Neural cell (in vitro differentiated cells): ENCODE data around the gene TSPAN16. TPM values are rescaled to one million over a fixed set of nuclear protein-coding genes. Genes with fewer than 3 reads are reported as not detected.

Experiments used
- H2AFZ ChIP-seq: fragments of 200-600, 300-800 bp; sonication (generic), shearing (Covaris generic); 2 replicates; pipeline ENCODE4 v1.6.0; 2014; ENCODE audit warnings: low read depth, mild to moderate bottlenecking, antibody characterized with exemption, low read length, moderate library complexity
- H3F3A ChIP-seq: fragments of 200-600 bp; shearing (Covaris generic); 2 replicates; pipeline ENCODE4 v1.6.1; 2016; ENCODE audit warnings: mild to moderate bottlenecking, moderate library complexity, mixed read lengths, antibody characterized with exemption, low read length; ENCODE audit not compliant: insufficient read depth, poor library complexity, severe bottlenecking
- H3K27ac ChIP-seq: fragments of 200-600, 300-800 bp; sonication (generic), shearing (Covaris generic); 2 replicates; pipeline ENCODE4 v1.5.1; 2014; ENCODE audit warnings: mild to moderate bottlenecking, low read length, moderate library complexity
- H3K27me3 ChIP-seq: fragments of 300-800, 200-600 bp; sonication (generic), shearing (Covaris generic); 2 replicates; pipeline ENCODE4 v1.6.0; 2014; ENCODE audit warnings: mild to moderate bottlenecking, low read depth, low read length, moderate library complexity; ENCODE audit not compliant: insufficient read depth
- H3K36me3 ChIP-seq: fragments of 300-800, 200-600 bp; sonication (generic), shearing (Covaris generic); 2 replicates; pipeline ENCODE4 v1.5.1; 2014; ENCODE audit warnings: mild to moderate bottlenecking, antibody characterized with exemption, low read length, moderate library complexity; ENCODE audit not compliant: insufficient read depth
- H3K4me2 ChIP-seq: fragments of 300-800, 200-600 bp; sonication (generic), shearing (Covaris generic); 2 replicates; pipeline ENCODE4 v1.6.0; 2014; ENCODE audit warnings: mild to moderate bottlenecking, low read length
- H3K4me3 ChIP-seq: fragments of 300-800, 200-600 bp; sonication (generic), shearing (Covaris generic); 2 replicates; pipeline ENCODE4 v1.5.1; 2014; ENCODE audit warnings: mild to moderate bottlenecking, low read length, moderate library complexity
- H3K79me2 ChIP-seq: fragments of 200-600 bp; shearing (Covaris generic); replicated peaks from 2 replicates; pipeline ENCODE4 v1.6.0; 2014; ENCODE audit warnings: mild to moderate bottlenecking, low read length, moderate library complexity; ENCODE audit not compliant: insufficient read depth
- H3K9ac ChIP-seq: fragments of 300-800, 200-600 bp; sonication (generic), shearing (Covaris generic); 2 replicates; pipeline ENCODE4 v1.6.1; 2016; ENCODE audit warnings: mild to moderate bottlenecking, low read length, mixed read lengths
- H3K9me2 ChIP-seq: fragments of 200-600 bp; shearing (Covaris generic); 2 replicates; pipeline ENCODE4 v1.6.1; 2016; ENCODE audit warnings: mild to moderate bottlenecking, low read length, mixed read lengths; ENCODE audit not compliant: insufficient read depth
- H3K9me3 ChIP-seq: fragments of 200-600, 300-800 bp; sonication (generic), shearing (Covaris generic); 2 replicates; pipeline ENCODE4 v1.6.1; 2016; ENCODE audit warnings: mild to moderate bottlenecking, mixed run types, low read length, moderate library complexity, mixed read lengths
- H4K20me1 ChIP-seq: fragments of 200-600 bp; shearing (Covaris generic); 2 replicates; pipeline ENCODE4 v1.6.1; 2016; ENCODE audit warnings: mild to moderate bottlenecking, mixed run types; ENCODE audit not compliant: insufficient read depth
- EP300 ChIP-seq: fragments of 450-650 bp; conservative IDR thresholded peaks from 2 replicates; pipeline ENCODE4 v1.6.1; 2014; ENCODE audit warnings: antibody characterized with exemption, mild to moderate bottlenecking, moderate library complexity; ENCODE audit not compliant: poor library complexity, severe bottlenecking
- EZH2 ChIP-seq: fragments of 200-600, 300-800 bp; shearing (Covaris generic), sonication (generic); IDR thresholded peaks from 2 replicates; pipeline ENCODE4 v1.6.1; 2014; ENCODE audit warnings: antibody characterized with exemption, low read length, borderline replicate concordance, mild to moderate bottlenecking; ENCODE audit not compliant: insufficient read depth, poor library complexity, severe bottlenecking
- MXI1 ChIP-seq: fragments of 450-650 bp; conservative IDR thresholded peaks from 2 replicates; pipeline ENCODE4 v1.6.1; 2014; ENCODE audit warnings: antibody characterized with exemption, mild to moderate bottlenecking; ENCODE audit not compliant: poor library complexity, severe bottlenecking
- POLR2AphosphoS5 ChIP-seq: IDR thresholded peaks from 2 replicates; pipeline ENCODE4 v1.6.1; 2012
- RAD21 ChIP-seq: fragments of 450-650 bp; conservative IDR thresholded peaks from 2 replicates; pipeline ENCODE4 v1.6.1; 2014; ENCODE audit warnings: antibody characterized with exemption, mild to moderate bottlenecking, moderate library complexity
- SMC3 ChIP-seq: fragments of 450-650 bp; conservative IDR thresholded peaks from 2 replicates; pipeline ENCODE4 v1.6.1; 2014; ENCODE audit warnings: antibody characterized with exemption, mild to moderate bottlenecking, moderate library complexity; ENCODE audit not compliant: poor library complexity
- TAF1 ChIP-seq: IDR thresholded peaks from 2 replicates; pipeline ENCODE4 v1.6.1; 2012; ENCODE audit warnings: low read depth
- polyA plus RNA-seq: library from polyadenylated mRNA; depleted of rRNA; stranded (reverse); fragments of >200 nt; gene quantifications from 2 replicates; pipeline ENCODE4 v1.2.3, GENCODE V29; 2014
- TF ChIP-seq, protein P1 (sequence below): IDR thresholded peaks from 2 replicates; pipeline ENCODE4 v1.6.1; 2012; ENCODE audit warnings: borderline replicate concordance
- TF ChIP-seq, protein P2 (sequence below): fragments of 450-650 bp; IDR thresholded peaks from 2 replicates; pipeline ENCODE4 v1.5.1; 2014; ENCODE audit warnings: antibody characterized with exemption, mild to moderate bottlenecking, moderate library complexity; ENCODE audit not compliant: poor library complexity, severe bottlenecking

TSPAN16 gene
- polyA plus RNA-seq, 1 donor from 2014 or later: not detected

DNA sequence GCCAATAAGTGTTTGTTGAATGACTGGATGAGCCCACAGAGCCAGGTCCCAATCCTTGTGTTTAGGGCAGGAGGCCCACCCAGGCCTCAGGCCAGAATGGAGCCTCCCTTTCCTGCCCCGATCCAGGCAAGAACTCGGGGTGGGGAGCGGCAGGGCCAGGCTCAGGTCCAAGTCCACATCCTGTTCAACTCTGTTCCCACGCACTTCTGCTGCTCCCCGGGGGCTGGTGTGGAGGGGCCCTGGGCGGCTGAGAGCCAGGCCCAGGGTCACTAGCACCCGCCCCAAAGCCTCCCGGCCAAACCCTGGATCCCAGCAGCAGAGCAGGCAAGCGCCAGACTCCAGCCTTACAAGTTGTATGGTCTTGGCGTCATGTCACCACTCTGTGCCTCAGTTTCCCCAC is 48.6 kb upstream of the TSPAN16 start:
- Histone ChIP-seq H3K36me3 (no peaks in the 10 kb centered on the region), H4K20me1 (no peaks in the 10 kb centered on the region), H3K27me3 (no peaks in the 10 kb centered on the region), H3K4me3 (no peak overlapping the region), H3K79me2 (no peaks in the 10 kb centered on the region), H3F3A (no peaks in the 10 kb centered on the region), H2AFZ (no peak overlapping the region), H3K9ac (no peak overlapping the region), H3K9me3 (no peaks in the 10 kb centered on the region), H3K4me2 (no peak overlapping the region), H3K9me2 (no peaks in the 10 kb centered on the region), H3K27ac (no peak overlapping the region)
- TF ChIP-seq POLR2AphosphoS5 (no peak), SMC3 (no peak), RAD21 (no peak), EP300 (no peak), EZH2 (no peak), MXI1 (no peak), TAF1 (no peak)
- TF ChIP-seq, protein P1, sequence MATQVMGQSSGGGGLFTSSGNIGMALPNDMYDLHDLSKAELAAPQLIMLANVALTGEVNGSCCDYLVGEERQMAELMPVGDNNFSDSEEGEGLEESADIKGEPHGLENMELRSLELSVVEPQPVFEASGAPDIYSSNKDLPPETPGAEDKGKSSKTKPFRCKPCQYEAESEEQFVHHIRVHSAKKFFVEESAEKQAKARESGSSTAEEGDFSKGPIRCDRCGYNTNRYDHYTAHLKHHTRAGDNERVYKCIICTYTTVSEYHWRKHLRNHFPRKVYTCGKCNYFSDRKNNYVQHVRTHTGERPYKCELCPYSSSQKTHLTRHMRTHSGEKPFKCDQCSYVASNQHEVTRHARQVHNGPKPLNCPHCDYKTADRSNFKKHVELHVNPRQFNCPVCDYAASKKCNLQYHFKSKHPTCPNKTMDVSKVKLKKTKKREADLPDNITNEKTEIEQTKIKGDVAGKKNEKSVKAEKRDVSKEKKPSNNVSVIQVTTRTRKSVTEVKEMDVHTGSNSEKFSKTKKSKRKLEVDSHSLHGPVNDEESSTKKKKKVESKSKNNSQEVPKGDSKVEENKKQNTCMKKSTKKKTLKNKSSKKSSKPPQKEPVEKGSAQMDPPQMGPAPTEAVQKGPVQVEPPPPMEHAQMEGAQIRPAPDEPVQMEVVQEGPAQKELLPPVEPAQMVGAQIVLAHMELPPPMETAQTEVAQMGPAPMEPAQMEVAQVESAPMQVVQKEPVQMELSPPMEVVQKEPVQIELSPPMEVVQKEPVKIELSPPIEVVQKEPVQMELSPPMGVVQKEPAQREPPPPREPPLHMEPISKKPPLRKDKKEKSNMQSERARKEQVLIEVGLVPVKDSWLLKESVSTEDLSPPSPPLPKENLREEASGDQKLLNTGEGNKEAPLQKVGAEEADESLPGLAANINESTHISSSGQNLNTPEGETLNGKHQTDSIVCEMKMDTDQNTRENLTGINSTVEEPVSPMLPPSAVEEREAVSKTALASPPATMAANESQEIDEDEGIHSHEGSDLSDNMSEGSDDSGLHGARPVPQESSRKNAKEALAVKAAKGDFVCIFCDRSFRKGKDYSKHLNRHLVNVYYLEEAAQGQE: no peak
- TF ChIP-seq, protein P2, sequence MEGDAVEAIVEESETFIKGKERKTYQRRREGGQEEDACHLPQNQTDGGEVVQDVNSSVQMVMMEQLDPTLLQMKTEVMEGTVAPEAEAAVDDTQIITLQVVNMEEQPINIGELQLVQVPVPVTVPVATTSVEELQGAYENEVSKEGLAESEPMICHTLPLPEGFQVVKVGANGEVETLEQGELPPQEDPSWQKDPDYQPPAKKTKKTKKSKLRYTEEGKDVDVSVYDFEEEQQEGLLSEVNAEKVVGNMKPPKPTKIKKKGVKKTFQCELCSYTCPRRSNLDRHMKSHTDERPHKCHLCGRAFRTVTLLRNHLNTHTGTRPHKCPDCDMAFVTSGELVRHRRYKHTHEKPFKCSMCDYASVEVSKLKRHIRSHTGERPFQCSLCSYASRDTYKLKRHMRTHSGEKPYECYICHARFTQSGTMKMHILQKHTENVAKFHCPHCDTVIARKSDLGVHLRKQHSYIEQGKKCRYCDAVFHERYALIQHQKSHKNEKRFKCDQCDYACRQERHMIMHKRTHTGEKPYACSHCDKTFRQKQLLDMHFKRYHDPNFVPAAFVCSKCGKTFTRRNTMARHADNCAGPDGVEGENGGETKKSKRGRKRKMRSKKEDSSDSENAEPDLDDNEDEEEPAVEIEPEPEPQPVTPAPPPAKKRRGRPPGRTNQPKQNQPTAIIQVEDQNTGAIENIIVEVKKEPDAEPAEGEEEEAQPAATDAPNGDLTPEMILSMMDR: no peak

- Histone ChIP-seq H3K36me3 (no peaks in the 10 kb centered on the region), H3K4me2 (no peak overlapping the region), H4K20me1 (no peaks in the 10 kb centered on the region), H3K27me3 (no peaks in the 10 kb centered on the region), H3K9ac (no peak overlapping the region), H3K9me3 (no peaks in the 10 kb centered on the region), H2AFZ (no peak overlapping the region), H3K79me2 (no peaks in the 10 kb centered on the region), H3K27ac (no peak overlapping the region), H3K9me2 (no peaks in the 10 kb centered on the region), H3F3A (no peaks in the 10 kb centered on the region), H3K4me3 (no peak overlapping the region)
- TF ChIP-seq EP300: no peak
- no peak for TF ChIP-seq SMC3
These were observed 48.0 kb upstream of the TSPAN16 start for GRCh38 chr19:11247934-11248333.

DNA sequence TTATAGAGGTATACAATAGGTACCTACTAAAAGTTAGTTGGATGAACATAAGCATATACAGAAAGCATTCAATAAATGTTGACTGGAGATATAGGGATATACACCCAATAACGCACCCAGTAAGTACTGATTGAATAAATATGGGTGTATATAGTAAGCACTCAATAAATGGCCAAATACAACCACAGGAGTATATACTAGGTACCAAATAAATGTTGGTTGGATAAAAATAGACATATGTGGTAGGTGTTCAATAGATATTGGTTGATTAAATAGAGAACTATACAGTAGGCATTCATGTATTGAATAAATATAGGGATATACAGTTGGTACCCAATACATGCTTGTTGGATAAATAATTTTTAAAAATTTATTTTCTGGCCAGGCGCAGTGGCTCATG is 47.1 kb upstream of the TSPAN16 start:
- H3K79me2 ChIP-seq: no peaks in the 10 kb centered on the region
- H3K4me3 ChIP-seq: no peak overlapping the region
- no peaks in the 10 kb centered on the region for H3K27me3 ChIP-seq
- H3K27ac ChIP-seq: no peak overlapping the region
- H3K9me2 ChIP-seq: no peaks in the 10 kb centered on the region
- no peak overlapping the region for H2AFZ ChIP-seq
- H3F3A ChIP-seq: no peaks in the 10 kb centered on the region
- TF ChIP-seq, protein P1: no peak
- TF ChIP-seq MXI1 (no peak), POLR2AphosphoS5 (no peak), SMC3 (no peak), RAD21 (no peak)
- H3K9me3 ChIP-seq: no peaks in the 10 kb centered on the region
- no peak overlapping the region for H3K4me2 ChIP-seq
- H3K36me3 ChIP-seq: no peaks in the 10 kb centered on the region
- H4K20me1 ChIP-seq: no peaks in the 10 kb centered on the region
- H3K9ac ChIP-seq: no peak overlapping the region
